ENCODE results near the gene FECH. TPM values are rescaled to one million over a fixed set of nuclear protein-coding genes. Genes with fewer than 3 reads are reported as not detected.
"Not testable (repeated sequence)": the region's sequence is repeated elsewhere in the genome, so short reads cannot be mapped to it uniquely, and the experiment has no call there.

Gene FECH, protein sequence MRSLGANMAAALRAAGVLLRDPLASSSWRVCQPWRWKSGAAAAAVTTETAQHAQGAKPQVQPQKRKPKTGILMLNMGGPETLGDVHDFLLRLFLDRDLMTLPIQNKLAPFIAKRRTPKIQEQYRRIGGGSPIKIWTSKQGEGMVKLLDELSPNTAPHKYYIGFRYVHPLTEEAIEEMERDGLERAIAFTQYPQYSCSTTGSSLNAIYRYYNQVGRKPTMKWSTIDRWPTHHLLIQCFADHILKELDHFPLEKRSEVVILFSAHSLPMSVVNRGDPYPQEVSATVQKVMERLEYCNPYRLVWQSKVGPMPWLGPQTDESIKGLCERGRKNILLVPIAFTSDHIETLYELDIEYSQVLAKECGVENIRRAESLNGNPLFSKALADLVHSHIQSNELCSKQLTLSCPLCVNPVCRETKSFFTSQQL
- total RNA-seq = 29.2 and 38.2 TPM in 2 replicates

DNA sequence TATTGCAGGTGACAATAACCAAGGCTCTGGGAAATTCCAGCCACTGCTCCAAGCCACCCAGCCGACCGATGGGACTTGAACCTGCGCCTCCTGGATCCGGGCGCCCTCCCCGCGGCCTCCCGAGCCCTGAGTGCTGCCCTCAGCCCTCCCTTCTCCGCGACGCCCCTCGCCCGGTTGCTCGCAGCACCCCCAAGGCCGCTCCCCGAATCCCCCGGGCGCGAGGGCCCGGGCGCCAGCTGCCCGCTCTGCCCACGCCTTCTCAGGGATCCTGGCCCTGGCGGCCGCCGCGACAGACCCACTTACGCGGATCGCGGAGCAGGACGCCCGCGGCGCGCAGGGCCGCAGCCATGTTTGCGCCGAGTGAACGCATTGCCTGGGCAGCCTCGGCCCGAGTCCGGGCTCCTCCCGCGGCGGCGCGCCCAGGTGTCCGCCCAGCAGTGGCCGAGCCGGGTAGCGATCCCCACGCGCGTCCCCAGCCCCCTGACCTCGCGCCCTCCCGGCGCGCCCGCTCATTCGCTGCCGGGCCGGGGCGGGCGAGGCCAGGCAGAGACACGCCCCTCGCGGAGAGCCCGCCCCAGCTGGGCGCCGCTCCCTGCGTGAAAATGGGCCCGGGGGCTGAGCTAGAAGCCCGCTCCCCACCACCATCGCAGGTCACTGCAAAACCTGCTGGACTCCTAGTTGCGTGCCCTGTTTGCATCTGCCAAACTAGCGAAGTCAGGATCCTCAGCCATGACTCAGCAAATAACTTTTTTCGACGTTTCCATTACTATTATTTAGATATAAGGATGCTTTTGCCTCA, at the start of gene FECH:
Gene FECH, minus strand, starts transcription at position 452 of the 799 bp plus-strand sequence. Its CDS starts 82 bp downstream, at position 370.
- no peak for DNase-seq (ENCODE audit: extremely low read depth, low read depth, low spot score)

DNA sequence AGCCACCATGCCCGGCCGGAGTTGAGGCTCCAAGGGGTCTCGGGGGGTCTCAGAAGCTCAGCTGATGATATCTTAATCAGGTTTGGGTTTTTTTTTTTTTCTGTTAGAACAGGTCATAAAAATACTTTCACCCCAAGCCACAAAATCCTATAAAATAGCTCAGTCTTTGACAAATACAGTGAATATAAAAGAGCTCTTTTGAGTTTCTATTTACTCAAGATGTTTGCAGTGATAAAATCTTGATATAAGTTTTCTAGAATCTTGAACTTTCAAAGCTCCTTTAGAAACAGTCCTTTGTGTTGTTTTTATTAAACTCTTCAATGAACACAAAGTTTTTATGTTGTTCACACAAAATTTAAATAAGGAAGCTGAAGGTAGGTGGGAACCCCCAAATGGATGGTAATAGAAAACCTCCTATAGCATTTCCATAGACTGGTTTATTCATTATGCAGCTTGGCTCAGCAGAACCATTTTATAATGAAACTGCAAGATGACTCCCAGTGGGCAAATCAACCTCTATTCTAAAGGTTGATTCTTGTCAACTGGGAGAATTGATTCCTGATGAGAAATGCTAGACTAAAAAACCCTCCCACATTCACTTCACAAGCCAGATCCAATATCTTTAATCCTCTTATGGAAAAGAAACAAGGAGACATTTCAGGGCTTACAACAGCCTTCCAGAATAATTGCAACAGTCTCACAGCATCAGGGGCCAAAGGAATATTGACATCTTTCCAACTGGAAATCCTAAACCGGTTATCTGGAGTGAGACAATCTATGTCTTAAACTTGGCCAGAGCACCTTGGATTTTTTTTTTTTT, 48.7 kb upstream of the FECH start:
- DNase-seq (ENCODE audit: extremely low read depth, low read depth, low spot score) = no peak

DNA sequence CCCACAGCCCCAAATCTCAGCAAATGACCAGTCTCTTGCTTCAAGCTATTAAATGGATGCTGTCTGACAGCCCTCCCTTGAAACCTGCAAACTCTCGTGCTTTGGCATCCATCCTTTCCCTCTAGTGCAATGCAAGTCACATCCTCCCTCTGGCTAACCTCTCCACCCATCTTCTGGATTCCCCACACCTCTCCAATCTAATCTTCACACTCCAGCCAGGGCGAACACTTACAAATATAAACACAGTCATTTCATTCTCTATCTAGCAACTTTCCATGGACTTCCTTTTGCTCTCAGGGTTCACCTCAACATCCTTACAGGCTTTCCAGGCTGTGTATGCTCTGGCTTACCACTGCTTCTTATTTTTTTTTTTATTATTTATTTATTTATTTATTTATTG, 45.2 kb upstream of the FECH start:
- no peak for DNase-seq (ENCODE audit: extremely low read depth, low read depth, low spot score)

DNA sequence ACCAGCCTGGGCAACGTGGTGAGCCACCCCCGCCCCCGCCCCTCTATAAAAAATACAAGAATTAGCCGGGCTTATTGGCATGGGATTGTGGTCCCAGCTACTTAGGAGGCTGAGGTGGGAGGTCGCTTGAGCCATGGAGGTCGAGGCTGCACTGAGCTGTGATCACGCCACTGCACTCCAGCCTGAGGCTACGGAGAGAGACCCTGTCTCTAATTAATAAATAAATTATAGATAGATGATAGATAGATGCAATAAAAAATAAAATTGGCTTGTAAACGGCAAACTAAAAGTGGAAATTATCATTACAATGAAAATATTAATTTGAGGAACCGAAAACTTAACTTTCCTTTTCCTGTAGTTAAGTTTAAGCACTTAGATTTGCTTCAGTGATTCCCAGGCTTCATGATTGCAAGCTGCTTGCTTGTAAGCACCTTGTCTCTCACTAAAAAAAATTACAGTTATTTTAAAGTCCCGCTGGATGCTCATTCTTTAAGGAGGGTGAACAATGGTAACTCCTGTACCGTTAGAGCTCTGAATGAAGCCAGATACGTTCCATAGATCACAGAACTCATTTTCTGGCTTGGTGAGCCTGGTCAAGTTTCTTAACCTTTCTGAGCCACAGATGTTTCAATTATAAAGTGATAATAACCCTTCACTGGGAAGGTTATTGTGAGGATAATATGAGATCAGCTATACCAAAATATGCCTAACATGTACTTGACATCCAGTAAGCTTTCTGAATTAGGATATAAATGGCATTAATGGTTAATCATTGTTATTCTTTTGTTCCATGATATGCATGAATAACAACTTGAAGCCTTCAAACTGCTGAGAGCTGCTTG, 44.5 kb upstream of the FECH start:
- no peak for DNase-seq (ENCODE audit: extremely low read depth, low read depth, low spot score)

DNA sequence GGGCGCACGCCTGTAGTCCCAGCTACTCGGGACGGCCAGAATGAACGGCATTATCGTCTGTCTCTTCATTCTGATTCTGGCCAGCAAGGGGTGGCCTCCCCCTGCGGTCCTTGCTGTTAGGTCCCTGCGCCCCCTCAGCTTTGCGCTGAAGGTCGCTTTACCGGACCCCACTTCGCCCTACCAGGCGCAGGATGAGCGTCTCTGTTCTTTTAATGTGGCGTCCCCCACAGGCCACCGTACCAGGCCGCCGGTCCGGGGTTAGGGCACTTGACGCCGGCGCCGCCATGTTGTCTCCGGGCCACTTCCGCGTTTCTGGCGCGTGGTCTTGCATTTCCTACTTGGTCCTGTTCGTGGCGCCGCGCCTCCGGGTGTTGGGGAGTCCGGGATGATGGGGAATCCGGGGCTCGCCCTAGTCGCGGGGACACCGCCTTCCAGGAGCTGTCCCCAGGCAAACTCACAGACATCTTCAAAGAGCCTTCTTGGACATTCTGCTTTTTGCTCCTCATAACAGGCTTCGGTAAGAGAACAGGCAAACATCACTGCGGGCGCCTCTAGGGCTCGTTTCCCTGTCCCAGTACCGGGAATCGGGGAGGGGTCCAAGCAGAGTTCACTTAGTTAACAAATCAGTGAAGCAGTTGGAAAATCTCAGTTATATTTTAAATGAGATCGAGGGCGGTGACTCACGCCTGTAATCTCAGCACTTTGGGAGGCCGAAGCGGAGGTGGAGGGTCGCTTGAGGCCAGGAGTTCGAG, 43.7 kb upstream of the FECH start:
- peak; percentile 61 for DNase-seq (ENCODE audit: extremely low read depth, low read depth, low spot score)

DNA sequence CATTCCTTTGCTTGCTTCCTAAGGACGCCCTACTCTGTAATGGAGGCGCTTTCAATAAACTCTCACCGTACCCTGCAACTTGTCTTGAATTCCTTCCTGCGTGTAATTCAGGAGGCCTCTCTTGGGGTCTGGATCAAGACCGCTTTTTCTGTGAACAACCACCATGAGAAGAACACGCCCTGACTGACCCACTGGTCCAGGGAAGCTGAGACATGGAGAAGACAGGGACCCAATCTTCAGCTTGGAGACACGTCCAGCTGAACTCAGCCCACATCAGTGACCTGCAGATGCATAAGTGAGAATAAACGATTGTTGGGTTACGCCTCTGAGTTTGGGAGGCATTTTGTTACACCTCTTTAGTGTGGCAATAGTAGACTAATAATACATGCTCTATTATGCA, 42.9 kb upstream of the FECH start:
- no peak for DNase-seq (ENCODE audit: extremely low read depth, low read depth, low spot score)

DNA sequence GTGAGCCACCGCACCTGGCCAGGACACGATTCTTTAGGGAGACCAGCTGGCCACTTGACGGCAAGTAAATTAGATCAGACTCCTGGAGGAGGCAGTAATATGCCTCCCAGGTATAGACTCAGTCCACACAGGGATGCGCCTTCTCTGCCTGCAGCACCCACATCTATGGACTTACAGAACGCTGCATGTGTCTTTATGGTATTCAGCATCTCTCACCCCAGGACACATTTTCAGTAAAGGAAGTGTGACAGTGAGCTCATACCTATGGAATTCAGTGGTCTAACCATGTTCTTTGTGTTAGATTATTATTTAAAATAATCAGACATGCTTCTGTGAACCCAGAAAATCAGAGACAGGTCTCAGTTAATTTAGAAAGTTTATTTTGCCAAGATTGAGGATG, 41.0 kb upstream of the FECH start:
- no peak for DNase-seq (ENCODE audit: extremely low read depth, low read depth, low spot score)

DNA sequence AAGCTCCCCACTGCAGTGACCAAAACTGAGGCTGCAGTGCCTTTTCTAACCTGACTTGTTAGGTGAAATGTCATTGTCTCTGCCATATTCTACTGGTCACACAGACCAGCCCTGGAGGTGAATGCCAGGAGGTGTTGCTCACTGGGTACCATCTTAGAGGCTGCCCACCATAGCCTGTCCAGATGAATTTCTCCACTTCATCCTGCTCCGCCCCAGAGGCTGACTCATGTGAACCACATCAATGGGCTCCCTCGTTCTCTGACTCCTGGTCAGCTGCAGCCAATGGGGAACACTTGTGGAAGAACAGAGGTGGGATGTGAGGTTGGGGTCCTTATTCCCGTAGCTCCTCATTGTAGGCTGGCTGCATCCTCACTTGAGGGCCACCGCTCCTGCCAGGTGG, 38.5 kb upstream of the FECH start:
- no peak for DNase-seq (ENCODE audit: extremely low read depth, low read depth, low spot score)

DNA sequence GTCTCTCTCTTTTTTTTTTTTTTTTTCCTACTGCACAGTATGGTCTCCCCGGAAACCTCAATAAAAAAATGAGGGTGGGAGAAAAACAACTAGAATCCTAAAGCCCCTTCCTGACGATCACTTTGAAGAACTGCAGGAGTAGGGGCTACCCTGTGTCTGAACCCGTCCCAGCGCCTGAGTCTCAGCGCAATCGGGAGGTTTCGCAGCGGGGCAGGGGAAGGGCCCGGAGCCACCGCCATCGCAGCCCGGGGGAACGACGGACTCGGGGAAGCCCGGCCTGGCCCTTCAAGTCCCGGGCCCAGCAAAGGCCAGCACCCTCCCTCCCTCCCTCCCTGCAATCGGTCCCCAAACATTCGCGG, 34.7 kb upstream of the FECH start:
- DNase-seq (ENCODE audit: extremely low read depth, low read depth, low spot score) = no peak

DNA sequence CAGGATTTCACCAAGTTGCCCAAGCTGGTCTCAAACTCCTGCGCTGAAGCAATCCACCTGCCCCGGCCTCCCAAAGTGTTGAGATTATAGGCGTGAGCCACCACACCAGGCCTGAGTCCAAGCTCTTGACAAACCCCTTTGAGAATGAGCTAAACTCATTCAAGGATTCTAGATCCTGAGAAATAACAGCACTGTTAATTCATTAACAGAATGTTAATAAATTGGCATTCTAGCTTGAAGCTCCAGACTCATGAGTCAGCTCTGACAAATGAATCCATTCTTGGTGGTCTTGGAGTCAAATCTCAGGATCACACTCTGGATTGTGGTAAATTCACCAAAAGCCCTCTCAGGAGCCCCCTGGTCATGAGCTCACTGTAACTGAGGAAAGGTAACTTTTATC, 33.4 kb upstream of the FECH start:
- no peak for DNase-seq (ENCODE audit: extremely low read depth, low read depth, low spot score)

DNA sequence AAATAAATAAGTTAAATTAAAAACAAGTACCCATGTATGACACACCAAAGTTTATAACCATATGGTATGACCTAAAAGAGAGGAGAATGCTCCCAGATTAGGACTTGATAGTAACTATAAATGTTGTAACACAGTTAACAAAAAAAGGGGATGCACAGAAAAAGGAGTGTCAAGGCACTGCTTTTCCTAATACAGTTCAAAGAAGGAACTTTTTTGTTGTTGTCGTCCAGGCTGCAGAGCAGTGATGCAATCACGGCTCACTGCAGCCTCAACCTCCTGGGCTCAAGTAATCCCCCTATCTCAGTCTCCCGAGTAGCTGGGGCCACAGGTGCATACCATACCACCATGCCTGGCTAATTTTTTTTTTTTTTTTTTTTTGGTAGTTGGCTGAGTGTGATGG, 32.4 kb upstream of the FECH start:
- DNase-seq (ENCODE audit: extremely low read depth, low read depth, low spot score) = no peak

DNA sequence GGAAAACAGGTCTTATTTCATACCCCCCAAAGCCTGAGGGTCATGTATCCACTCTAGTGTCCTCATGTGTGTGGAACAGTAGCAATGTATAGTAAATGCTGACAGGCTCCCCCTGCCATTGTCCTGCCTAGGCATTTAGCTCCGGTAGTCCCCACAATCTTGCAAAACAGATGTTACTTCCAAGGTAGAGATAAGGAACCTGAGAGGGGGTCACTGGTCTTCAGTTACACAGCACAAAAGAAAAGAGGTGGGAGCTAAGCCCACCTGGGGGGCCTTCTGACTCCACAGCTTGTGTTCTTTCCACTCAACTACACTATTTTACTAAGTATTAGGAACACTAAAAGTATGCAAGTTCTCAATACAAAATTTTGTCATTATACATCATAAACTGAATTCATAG, 17.4 kb upstream of the FECH start:
- no peak for DNase-seq (ENCODE audit: extremely low read depth, low read depth, low spot score)

DNA sequence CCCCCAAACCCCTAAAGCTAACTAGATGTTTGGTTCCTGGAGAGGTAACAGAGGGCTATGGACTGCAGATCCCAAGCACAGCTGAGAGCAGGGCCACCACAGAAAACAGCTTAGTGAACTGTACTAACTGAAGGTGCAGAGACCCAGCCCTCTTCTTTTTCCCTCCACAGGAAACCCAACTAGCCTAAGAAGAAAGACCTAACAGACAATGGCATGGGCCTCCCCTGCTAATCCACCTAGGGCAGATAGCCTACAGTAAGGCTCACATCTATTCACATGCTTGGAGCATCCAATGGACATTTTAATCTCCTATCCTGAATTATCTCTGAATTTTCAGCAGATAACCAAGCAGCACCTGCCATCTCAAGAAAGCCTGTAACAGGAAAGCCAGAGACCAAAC, 8.8 kb upstream of the FECH start:
- DNase-seq (ENCODE audit: extremely low read depth, low read depth, low spot score) = no peak

DNA sequence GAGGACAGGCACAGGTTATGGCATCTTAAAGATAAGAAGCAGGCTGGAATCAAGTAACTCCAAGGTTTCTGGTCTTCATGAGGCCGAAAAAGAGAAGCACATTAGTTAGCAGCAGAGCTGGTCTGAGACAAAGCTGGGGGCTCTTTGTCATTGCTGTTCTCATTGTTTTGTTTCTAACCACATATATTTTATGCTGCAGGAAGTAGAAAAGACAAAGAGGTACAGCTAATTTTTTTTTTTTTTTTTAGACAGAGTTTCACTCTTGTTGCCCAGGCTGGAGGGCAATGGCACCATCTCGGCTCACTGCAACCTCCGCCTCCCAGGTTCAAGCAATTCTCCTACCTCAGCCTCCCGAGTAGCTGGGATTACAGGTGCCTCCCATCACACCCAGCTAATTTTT, 6.2 kb upstream of the FECH start:
- DNase-seq (ENCODE audit: extremely low read depth, low read depth, low spot score) = not testable (repeated sequence)

DNA sequence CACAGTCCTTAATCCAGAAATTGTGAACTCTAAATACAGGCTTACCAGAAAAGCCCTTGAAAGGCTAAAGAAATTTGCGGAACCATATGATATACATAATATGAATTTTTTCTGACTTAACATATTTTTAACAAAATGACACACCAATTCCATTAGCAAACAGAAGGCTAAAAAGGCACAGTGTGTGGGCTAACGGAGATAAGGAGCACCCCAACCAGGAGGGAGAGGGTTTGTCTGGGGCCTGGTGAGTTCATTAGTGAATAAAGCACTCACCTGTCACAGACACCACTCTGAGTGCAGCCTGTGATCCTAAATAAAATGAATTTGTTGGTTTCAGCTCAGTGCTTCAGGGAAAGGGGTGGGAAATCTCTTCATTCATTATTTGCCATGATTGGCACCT, 2.7 kb upstream of the FECH start:
- DNase-seq (ENCODE audit: extremely low read depth, low read depth, low spot score) = no peak

DNA sequence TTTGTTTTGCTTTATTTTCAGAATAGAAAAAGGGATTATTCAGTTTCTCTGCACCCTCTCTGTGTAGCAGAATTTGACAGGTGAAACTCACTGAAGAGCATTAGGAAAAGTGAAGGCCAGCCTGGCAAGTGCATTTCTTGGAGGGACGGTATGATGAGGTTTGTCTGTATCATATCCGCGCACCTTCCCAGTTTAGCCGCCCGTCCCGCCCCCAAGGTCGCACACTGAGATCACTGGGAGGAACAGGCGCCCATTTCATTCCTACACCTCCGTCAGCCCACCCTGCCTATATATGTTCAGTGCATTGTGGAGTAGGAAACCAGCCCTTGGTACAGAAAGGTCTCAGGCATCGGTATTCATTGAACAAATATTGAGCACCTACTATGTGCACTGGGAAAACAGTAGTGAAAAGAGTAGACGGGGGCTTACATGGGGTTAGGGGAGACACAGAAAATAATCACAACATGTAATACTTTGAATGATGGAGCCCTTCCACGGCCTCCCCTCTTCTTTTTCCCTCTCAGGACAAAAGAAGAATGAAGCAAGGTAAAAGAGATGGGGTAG, 678 bp upstream of the FECH start:
- DNase-seq (ENCODE audit: extremely low read depth, low read depth, low spot score) = no peak

DNA sequence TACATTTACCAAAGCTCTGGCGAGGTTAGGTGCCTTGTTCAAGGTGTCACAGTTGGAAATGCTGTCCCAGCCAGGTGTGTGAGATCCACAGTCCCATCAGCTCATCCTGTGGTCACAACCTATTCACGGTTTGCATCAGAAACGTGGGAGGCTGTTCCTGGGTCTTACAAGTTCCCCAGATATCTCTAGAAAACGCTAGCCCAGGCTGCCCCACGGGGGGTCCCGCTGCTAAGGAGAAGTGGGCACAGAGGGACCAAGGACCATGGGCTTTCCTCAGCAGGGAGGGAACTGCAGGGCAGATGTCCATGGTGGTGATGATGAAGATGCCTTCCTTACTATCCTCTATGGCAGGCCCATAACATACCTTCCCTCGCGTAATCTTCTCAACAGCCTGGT, 649 bp downstream of the FECH start:
- DNase-seq (ENCODE audit: extremely low read depth, low read depth, low spot score) = no peak

DNA sequence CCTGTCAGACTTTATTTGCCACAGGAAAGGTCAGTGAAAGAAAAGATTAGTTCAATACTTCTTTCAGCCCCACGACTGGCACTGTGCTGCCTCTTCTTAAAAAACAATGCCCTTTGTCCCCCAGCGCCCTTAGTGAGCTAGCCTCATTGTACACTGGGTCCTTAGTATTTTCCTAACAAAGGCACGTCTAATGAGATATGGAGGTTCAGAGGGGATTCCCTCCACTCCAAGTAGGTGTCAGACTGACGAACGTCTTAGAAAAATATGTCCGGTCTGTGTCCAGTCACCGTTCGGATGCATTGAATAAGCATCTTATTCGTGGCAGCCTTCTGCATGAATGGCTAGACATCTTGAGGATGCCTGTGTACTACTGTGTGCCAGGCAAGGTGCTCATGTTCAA, 1.1 kb downstream of the FECH start:
- no peak for DNase-seq (ENCODE audit: extremely low read depth, low read depth, low spot score)

DNA sequence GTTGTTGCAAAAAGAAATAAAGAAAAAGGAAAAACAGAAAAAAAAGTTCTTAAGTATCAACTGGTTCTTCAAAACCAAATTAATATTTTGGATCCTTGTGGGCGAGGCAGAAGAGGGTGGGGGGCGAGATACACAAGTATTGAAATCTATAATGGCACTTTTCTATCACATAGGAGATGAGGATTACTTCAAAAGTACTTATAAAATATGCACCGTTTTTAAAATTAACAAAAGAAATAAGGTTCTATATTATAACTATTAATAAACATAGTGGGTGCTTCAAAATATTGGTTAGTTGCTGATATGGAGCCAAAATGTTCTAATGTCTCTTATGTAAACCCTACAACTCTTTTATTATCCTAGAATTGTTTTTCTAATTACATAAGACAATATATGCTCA, 2.1 kb downstream of the FECH start:
- DNase-seq (ENCODE audit: extremely low read depth, low read depth, low spot score) = no peak

Data from glomerular endothelial cell (primary cell).